Measurements from ENCODE around the gene SEC61A2.

GRCh38 chr10:12198156-12198555 lies 68.7 kb downstream of the SEC61A2 start:
- TF ChIP-seq, protein P1, sequence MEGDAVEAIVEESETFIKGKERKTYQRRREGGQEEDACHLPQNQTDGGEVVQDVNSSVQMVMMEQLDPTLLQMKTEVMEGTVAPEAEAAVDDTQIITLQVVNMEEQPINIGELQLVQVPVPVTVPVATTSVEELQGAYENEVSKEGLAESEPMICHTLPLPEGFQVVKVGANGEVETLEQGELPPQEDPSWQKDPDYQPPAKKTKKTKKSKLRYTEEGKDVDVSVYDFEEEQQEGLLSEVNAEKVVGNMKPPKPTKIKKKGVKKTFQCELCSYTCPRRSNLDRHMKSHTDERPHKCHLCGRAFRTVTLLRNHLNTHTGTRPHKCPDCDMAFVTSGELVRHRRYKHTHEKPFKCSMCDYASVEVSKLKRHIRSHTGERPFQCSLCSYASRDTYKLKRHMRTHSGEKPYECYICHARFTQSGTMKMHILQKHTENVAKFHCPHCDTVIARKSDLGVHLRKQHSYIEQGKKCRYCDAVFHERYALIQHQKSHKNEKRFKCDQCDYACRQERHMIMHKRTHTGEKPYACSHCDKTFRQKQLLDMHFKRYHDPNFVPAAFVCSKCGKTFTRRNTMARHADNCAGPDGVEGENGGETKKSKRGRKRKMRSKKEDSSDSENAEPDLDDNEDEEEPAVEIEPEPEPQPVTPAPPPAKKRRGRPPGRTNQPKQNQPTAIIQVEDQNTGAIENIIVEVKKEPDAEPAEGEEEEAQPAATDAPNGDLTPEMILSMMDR (IDR thresholded peaks at IDR 0.05; ENCODE audit: low read depth, low read length, missing input control) = no peak
- TF ChIP-seq HNF4A (conservative IDR thresholded peaks at IDR 0.05) = no peak
